GM12864 (cell line): ENCODE measurements around the gene CAMSAP2.

Source experiments
- DNase-seq: peaks from one replicate; pipeline ENCODE4 v3.0.0-alpha.2; 2011; ENCODE audit warnings: low read depth
- H3K4me3 ChIP-seq: 2 replicates; pipeline ENCODE4 v1.5.1; 2011; ENCODE audit warnings: mild to moderate bottlenecking, low read depth, low read length, control low read depth
- TF ChIP-seq, protein P1 (sequence below): IDR thresholded peaks from 2 replicates; pipeline ENCODE4 v1.5.1; 2011; ENCODE audit warnings: low read depth, mild to moderate bottlenecking, moderate library complexity, low read length, control low read depth, inconsistent platforms; ENCODE audit errors: missing control alignments

Gene CAMSAP2

GRCh38 chr1:200875416-200875815 is 136.7 kb downstream of the CAMSAP2 start:
- no peak for DNase-seq
- no peak overlapping the region for H3K4me3 ChIP-seq
- TF ChIP-seq, protein P1, sequence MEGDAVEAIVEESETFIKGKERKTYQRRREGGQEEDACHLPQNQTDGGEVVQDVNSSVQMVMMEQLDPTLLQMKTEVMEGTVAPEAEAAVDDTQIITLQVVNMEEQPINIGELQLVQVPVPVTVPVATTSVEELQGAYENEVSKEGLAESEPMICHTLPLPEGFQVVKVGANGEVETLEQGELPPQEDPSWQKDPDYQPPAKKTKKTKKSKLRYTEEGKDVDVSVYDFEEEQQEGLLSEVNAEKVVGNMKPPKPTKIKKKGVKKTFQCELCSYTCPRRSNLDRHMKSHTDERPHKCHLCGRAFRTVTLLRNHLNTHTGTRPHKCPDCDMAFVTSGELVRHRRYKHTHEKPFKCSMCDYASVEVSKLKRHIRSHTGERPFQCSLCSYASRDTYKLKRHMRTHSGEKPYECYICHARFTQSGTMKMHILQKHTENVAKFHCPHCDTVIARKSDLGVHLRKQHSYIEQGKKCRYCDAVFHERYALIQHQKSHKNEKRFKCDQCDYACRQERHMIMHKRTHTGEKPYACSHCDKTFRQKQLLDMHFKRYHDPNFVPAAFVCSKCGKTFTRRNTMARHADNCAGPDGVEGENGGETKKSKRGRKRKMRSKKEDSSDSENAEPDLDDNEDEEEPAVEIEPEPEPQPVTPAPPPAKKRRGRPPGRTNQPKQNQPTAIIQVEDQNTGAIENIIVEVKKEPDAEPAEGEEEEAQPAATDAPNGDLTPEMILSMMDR = no peak

- H3K4me3 ChIP-seq = no peak overlapping the region
- TF ChIP-seq, protein P1 = no peak
- no peak for DNase-seq
These were observed 138.3 kb downstream of the CAMSAP2 start for GRCh38 chr1:200877010-200877409.

DNA sequence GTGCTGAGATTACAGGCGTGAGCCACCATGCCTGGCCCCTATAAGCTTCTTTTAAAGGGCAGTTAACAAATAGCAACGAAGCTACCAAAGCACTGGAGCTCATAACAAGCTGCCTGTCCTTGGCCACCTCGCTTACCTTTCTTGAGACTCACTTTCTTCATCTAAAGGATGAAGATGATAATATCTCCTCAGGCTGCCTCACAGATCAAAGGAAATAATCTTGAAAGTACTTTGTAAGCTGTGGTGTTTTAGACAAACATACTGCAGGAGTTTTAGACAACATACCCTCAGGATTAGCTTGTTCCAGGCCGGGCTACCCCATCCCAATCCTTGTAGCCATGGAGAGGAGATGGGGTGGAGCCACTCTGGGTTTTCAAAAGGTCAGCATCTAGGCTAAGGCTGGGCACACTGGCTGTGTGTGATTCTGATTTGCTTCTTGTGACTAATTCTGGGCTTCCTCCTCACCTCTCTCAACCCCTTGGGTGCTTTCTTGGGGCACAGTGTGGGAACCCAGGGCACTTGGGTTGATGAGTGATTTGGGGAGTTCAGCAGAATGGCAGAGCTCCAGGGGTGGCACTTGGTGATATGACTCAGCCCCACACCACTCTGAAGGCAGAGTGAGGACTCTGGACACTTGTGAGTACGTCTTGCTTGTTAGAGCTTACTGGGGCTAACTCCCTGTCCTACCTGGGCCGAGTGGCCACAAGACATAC is 139.3 kb downstream of the CAMSAP2 start:
- no peak for DNase-seq
- TF ChIP-seq, protein P1 = no peak
- H3K4me3 ChIP-seq = no peak overlapping the region

- TF ChIP-seq, protein P1 = no peak
- DNase-seq = no peak
These were observed 141.5 kb downstream of the CAMSAP2 start for GRCh38 chr1:200880212-200880611.

GRCh38 chr1:200883118-200883517 is 144.4 kb downstream of the CAMSAP2 start:
- TF ChIP-seq, protein P1 = no peak
- no peak for DNase-seq

More at GRCh38 chr1:200880212-200880611, 141.5 kb downstream of the CAMSAP2 start:
- H3K4me3 ChIP-seq = no peak overlapping the region

GRCh38 chr1:200885623-200886402 is 147.1 kb downstream of the CAMSAP2 start:
- no peak for DNase-seq
- H3K4me3 ChIP-seq = no peak overlapping the region
- TF ChIP-seq, protein P1 = no peak

More at GRCh38 chr1:200883118-200883517, 144.4 kb downstream of the CAMSAP2 start:
- H3K4me3 ChIP-seq = no peak overlapping the region
